NCI-H526 (cell line): ENCODE results near the gene UBXN11.

Source experiments
- DNase-seq, 2 experiments: peaks; one replicate each; lab custom pipeline; 2025; lab: John Stamatoyannopoulos, UW

The UBXN11 gene, protein sequence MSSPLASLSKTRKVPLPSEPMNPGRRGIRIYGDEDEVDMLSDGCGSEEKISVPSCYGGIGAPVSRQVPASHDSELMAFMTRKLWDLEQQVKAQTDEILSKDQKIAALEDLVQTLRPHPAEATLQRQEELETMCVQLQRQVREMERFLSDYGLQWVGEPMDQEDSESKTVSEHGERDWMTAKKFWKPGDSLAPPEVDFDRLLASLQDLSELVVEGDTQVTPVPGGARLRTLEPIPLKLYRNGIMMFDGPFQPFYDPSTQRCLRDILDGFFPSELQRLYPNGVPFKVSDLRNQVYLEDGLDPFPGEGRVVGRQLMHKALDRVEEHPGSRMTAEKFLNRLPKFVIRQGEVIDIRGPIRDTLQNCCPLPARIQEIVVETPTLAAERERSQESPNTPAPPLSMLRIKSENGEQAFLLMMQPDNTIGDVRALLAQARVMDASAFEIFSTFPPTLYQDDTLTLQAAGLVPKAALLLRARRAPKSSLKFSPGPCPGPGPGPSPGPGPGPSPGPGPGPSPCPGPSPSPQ

DNA sequence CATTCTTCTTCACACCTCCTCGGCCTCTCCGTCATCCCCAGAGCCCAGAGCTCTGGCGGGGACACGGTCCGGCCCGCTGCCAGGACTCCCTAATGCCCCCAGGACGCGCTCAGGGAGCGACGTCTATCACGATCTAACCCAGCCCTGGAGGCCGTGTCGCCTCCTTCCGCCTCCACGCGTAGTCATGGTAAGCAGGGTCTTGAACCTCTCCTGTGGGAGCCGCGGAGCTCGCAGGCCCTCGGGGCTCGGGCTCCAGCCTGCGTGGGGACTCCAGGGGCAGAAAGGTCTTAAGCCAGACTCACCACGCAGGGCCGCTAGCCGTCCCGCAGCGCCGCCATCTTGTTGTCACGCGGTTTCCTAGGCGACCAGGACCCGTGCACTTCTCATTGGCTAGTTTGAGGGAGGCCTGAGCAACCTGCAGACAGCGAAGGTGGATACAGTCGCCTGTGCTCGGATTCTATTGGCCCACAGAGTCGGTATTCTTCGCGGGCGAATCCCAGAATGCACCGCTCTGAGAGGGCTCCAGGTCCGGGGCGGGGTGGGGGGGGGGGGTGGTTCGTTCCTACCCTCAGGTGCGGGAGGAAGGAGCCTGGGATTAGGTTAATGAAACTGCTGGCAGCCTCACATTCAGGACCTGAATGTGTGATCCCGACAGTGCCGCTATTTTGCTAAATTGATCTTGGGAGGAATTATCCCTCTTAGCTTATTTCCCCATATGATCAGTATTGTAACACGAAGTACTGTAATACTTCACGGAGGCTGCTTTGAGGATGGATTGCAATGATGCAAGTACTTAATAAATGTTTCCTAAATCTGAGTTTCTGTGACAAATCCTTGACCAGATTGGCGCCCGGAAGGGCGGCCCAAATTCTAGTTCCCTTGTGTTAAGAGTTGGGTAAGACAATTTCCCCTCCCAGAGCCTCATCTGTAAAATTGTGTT, at the start of gene UBXN11:
UBXN11 (minus strand) TSS at position 347 of the 940 bp plus-strand sequence. CDS start 3,753 bp downstream, outside the sequence.
- peak; percentile 95 to 98 for DNase-seq

DNA sequence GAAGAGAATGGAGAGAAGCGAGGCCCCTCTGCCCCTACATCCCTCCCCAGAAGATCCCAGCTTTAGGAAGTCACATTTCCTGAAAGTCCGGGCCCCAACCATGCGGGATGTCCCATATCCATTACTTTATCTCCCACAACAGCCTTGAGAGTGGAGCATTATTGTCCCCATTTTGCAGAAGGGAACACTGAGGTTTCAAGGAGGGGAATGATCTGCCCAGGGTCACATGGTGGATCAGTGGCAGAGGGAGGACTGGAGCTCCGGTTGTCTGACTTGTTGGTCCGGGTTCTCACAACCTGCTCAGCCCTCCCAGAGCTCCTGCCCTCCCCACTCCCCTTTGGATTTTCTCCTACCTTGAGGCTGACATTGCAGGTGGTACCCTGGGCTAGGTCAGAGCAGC, 49.7 kb upstream of the UBXN11 start:
- DNase-seq = no peak

DNA sequence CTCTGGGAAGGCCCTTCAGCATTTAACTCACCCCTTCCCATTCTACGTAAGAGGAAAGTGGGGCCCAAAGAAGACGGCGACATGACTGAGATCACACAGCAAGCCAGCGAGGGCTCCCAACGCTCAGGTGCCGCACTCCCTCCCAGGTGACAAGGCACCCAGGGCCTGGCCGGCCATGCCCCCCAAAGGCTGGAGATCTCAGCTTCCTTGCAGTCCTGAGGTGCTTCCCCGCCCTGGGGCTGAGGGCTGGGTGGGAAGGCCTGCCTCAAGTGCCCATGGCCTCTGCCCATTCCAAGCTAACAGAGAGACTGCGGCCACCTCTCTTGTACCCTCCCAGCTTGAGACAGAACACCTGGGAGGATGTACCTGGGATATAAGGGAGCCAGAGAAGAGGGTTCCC, 48.5 kb upstream of the UBXN11 start:
- DNase-seq = no peak

DNA sequence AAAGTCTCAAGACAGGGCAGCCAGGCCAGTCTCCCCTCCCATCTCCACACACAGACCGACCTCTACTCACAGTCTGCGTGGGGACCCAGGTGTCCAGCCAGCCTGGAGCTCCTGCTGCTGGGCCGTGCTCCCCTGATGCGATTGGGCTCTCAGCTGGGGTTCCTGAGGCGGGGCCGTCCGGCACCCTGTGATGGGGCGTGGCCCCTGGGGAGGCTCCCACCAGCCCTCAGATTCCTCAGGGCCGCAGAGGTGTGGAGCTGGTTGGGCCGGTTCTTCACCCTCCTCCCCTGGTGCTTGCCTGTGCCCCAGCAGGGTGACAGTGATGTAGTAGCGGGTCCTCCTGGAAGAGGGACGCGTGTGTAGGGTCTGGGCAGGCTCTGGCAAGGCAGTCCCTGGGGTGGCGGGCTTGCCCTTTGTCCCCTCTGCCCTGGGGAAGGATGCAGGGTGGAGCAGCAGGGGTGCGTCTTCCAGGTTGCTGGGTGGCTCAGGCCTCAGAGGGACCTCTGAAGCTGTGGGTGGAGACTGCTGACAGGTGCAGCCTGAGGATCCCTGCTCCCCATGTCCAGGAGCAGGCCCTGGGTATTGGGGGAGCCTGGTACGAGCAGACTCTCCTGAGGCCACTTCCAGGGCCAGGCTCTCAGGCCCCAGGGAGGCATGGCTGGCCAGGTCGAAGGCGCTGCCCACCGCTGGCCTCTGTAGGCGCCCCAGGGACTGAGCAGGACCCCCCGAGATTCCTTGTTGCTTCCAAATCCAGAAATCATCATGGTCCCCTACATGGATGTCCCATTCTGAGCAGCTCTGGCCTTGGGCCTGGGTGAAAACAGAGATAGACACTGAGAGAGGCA, 47.8 kb upstream of the UBXN11 start, which contains the start of gene CRYBG2:
CRYBG2 (minus strand) TSS at position 155 of the 845 bp plus-strand sequence. CDS start 7,473 bp downstream, outside the sequence.
- peak; percentile 18 to 70 for DNase-seq

DNA sequence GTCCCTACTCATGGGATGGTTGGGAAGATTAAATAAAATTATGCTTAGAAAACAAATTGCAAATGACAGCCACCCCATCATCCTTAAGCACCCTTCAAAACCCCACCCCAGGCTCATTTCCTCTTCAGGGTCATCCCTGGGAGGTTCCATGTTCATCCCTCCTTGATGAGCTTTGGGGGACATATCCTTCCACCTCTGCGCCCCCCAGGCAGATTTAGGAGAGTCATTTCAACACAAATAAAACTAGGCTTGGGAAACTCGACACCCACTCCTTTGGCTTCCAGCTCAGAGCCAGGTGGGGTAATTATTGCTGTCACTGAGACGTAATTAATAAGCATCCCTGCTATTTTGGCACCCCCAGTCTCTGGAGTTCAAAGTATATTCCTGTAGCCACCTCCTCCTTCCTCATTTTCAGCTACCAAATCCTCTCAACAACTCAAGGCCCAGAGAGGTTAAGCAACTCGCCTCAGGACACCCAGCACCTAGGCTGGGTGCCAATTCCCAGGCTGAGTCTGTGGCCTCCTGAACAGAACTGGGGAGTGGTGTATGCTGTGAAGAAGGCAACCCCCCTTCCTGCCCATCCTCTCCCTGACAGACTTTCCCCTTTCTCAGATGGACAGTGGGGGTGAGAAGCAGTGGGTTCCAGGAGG, 46.9 kb upstream of the UBXN11 start:
- no peak for DNase-seq

DNA sequence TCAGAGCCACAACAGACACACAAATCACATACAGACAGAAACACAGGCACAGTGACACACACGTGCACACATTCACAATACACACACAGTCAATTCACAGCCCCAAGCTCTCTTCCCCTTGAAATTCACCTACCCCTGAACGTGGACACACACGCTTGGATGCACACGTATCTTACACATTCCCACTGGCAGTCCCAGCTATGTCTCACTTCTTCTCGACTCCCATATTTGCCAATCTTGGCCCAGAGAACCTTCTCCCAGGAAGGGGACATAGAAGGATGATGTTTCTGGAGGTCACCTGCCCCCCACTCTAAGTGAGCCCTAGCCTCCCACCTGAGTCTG, 45.9 kb upstream of the UBXN11 start:
- DNase-seq = no peak

DNA sequence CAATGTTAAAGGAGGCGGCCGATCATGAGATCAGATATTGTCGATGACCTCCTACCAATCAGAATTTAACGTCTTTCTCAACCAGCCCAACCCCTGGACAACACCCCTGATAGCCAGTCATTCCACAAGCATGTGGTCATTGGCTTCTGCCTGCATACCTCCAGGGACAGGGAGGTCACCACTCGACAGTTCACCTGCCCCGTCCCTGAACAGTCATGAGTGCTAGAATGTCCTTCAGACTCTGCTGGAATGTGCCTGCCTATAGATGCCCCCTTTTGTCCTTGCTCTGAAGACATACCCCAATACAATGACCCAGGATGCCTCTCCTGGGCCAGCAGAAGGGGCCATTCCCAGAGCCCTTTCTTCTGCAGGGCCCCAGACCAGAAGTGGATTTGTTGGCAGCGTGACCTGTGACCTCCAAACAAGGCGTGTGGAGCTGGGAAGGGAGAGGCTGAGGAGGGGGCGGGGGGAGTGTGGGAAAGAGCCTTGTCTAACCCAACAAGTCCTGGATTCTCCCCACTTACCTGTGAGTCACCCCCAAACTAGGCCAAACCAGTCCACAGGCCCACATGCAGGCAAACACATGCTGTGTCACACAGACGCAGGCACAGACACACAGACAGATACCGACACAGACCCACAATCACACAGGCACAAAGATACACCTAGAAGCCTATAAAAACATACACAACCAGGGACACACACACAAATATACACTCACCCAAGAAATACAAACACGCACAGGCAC, 45.3 kb upstream of the UBXN11 start:
- no peak for DNase-seq

DNA sequence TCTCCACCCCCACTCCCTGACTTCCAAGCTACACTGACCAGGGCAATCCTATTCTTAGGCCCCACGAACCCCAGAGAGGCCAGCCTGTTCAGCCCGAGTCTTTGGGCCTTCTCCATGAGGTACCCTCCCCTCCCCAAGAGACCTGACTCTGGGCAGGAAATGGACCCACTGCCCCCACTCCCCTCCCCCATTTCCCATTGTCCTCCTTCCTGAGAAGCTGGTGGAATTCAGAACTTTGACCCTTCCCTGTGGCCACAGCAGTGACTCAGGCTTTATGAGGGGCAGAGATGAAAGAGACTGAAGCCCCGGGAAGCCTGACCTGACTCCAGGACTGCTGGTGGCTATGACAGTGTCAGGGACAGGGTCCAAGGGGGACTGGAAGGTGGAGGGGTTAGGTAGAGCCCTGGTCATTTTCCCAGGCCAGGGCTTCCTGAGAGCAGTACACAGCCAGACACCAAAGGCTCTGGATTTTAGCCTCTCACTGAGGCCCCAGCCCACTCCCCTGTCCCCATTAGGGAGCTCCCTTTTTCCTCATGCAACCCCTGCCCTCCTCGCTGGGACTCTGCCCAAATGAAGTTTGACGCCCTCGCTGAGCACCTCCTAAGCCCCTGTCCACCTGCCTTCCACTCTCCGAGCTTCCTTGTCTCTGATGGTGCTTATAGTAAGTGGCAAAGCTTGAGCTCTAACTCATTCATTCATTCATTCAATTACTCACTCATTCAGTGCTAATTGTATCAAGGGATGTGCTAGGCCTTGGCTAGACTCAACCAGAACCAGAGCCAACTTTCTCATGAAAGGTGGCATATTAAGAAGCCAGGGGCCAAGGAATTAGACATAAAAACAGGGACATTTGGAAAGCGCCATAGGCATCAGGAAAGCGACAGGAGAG, 44.5 kb upstream of the UBXN11 start:
- DNase-seq = no peak

DNA sequence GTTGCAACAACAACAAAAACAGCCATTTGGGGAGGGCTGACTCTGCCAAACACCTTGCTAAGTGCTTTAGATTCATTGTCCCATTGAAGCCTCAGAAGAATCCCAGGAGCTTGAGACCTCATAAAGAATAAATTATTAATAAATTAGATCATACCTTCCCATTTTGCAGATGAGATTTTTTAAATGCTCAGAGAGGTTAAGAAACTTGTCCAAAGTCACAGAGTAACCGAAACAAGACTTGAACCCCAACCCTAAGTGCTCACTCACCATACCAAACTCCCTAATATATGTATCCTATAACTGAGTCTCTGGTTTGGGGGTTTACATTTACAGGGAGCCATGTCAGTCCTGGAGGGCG, 43.9 kb upstream of the UBXN11 start:
- no peak for DNase-seq

DNA sequence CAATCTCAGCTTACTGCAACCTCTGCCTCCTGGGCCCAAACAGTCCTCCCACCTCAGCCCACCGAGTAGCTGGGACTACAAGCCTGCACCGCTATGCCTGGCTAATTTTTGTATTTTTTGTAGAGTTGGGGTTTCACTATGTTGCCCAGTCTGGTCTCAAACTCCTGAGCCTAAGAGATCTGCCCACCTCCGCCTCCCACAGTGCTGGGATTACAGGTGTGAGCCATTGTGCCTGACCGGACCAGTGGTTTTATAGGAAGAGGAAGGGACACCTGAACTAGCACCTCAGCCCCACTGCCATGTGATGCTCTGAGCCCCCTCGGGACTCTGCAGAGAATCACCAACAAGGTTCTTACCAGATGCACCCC, 43.4 kb upstream of the UBXN11 start:
- no peak for DNase-seq

DNA sequence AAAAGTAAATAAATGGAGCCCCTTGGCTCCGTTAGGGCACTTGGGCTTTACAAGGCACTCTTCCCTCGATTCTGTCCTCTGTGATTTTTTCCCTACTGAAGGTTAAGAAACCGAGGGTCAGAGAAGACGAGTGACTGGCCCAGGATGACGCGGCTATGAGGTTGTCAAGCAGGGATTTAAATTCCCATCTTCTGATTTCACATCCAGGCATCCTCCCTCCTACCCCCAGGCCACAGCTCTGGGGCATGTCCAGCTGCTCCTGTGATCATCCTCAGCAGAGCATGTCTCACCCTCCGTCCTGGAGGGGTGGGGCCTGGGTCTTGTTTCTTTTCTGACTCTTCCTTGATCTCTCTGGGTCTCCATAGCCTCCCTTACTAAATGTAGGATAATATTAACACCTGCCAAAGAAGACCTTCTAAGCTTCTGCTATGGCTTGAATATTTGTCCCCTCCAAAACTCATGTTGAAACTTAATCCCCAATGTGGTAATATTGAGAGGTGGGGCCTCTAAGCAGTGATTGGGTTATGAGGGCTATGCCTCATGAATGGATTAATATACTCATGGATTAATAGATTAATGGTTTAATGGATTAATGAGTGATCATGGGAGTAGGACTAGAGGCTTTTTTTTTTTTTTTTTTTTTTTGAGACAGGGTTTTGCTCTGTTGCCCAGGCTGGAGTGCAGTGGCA, 42.9 kb upstream of the UBXN11 start:
- no peak for DNase-seq

DNA sequence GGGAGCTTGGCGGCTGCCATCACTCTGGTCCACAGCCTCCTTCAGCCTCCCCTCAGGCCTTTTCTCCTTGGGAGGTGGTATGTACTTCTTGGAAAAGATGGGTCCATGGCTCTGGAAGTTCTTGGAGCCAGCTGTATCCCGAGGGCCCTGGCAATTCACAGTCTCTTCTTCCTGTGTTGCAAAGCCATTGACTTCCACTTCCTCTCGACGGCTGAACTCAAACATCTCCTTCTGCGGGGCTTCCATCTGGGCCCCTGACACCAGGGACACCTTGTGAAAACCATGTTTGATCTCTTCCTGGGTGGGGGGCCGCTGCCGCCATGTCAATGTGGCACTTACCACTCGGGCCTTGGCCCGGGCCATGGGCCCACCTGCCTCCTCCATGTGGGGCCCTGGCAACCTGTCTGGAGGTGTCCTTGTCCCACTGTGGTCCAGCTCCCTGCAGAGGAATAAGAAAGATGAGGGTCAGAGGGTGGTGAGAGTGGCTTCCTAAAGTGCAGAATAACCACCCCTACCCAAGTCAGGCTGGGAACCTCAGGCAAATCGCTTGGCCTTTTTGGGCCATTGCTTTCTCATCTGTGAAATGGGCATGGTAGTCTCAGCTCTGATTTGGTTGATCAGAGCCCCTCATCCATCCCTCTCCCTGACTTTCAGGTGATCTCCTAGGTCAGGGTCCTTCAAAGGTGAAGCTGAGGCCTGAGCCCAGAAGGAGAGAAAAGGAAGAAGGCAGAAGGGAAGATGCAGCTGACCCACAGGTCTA, 40.0 kb upstream of the UBXN11 start:
- no peak for DNase-seq

DNA sequence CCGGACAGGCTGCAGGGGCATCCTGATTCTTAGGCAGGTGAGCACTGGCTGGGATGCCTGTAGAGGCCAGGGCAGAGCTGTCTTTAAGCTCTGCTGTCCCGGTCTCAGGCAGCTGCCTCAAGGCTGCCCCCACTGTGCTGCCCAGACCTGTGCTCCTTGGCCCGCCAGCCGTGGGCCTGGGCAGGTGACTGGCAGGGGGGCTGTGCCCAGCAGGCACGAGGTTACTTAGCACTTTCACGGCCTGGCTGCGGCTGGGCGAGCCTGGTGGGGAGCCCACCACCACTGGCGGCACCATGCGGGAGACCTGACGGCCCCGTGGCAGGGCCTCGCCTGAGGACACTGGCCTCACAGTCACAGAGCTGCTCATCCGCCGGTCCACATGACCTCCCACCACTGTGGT, 39.3 kb upstream of the UBXN11 start:
- no peak for DNase-seq

DNA sequence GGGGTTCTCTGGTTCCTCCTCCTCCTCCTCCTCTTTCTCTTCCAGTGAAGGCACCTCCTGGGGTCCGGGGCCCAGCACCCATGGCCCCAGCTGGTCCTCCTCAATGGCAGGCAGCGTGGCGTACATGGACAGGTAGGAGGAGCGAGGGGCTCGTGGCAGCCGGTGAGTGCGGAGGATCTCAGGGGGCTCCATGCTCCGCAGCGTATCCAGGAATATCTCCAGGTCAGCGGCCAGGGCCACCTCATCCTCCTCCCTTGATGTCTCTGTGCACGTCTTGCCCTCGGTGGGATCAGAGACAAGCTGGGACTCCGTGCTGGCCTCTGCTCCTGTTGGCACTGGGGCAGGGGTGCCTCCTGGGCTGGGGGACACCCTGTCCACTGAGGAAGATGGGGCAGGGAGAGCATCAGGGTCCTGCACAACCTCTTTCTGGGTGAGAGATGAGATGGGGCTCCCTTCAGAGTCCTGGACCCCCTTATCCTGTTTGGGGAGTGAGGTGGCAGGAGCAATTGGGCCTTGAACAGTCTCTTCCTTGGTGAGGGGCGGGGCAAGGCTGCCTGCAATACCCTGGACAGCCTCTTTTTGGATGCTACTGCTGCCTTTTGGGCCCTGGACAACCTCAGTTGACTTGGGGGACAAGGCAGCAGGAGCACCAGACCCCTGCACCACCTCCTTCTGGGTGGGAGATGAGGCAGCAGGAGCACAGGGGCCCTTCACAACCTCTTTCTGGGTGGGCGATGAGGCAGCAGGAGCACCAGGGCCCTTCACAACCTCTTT, 37.9 kb upstream of the UBXN11 start:
- DNase-seq = no peak

DNA sequence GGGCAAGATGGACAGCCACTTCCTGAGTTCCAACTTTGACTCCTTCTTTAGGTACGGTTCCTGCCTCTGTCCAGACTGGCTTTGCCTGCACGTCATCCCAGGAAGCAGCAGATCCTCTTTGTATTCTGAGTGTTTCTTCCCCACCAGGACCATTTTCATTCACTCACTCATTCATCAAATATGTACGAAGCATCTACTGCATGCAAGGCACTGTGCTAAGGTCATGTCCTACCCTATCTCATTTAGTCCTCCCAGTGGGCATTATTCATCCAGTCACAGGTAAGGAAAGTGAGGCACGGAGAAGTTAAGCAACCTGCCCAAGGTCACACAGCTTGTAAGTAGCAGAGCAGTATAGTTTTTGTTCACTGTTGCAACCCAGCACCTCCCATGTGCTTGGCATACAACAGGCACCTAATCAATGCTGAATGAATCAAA, 33.6 kb upstream of the UBXN11 start:
- DNase-seq = no peak

DNA sequence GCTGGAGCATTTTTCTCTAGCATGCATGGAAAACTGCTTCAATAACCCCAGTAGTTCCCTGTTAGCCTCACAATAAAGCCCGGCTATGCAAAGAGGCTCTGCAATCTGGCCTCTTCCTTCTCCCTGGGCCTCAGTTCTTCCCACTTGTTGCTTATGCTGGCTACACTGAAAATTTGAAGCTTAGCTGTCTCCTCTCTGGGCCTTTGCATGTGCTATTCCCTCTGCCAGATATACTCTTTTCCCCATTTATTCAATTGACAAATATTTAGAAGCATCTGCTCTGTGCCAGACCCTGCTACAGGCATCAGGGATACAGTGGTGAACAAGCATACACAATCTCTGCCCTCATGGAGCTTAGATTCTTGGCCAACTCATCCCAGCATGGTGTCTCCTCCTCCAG, 32.2 kb upstream of the UBXN11 start:
- no peak for DNase-seq

DNA sequence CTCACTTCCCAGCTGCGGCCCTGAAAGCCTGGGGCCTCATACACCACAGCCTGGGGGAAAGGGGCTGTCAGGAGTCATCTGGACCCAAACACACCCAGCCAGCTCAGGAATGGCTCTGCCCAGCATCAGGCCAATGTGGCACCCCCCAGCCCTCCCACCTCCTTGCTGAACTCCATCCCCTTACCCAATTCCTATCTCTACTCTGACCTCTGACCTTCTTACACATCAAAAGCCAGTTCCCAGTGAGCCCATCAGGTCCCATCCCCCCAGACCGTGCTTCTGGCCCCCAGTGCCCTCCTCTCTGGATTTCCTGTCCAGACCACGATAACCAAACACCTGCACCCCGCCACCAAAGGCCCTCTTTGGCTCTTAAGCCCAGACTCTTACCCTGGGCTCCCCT, 31.2 kb upstream of the UBXN11 start:
- DNase-seq = no peak

DNA sequence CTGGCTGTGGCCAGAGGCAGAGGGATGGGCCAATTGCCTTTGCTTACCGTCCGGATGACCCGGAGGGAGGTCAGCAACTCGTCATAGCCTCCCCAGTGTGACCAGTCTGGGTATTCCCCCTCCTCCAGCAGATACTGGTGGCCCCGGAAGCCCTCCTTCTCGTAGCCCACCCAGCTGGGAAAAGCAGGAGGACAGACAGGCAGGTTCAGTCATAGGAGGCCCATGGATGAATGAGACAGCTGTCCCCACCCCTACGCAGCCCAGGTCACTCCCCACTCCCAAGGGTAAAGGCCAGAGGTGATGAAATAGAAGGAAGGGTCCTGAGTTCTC, 30.7 kb upstream of the UBXN11 start:
- no peak for DNase-seq
